BJ (cell line): Measurements from ENCODE around the gene DCDC1. TPM values are rescaled to one million over a fixed set of nuclear protein-coding genes. Genes with fewer than 3 reads are reported as not detected.

ENCODE experiments used
- CTCF ChIA-PET: fragments of 350-600 bp; formaldehyde crosslinking; extraction: SDS; loops from one replicate; lab custom pipeline; 2021; ENCODE audit warnings: antibody characterized with exemption, inconsistent platforms; lab: Yijun Ruan, JAX
- POLR2A ChIA-PET: fragments of 300-600 bp; sonication (Branson Sonifier 250); formaldehyde crosslinking; extraction: SDS; loops from one replicate; lab custom pipeline; 2021; ENCODE audit warnings: antibody characterized with exemption; lab: Charles Lee
- DNase-seq: peaks from one replicate; pipeline ENCODE4 v3.0.0-alpha.2; 2011; ENCODE audit warnings: low read depth
- H3K27me3 ChIP-seq: 2 replicates; pipeline ENCODE4 v1.6.0; 2011; ENCODE audit warnings: low read length; ENCODE audit not compliant: control insufficient read depth, insufficient read depth
- H3K36me3 ChIP-seq: 2 replicates; pipeline ENCODE4 v1.5.1; 2011; ENCODE audit warnings: low read length; ENCODE audit not compliant: control insufficient read depth, insufficient read depth
- H3K4me3 ChIP-seq: 2 replicates; pipeline ENCODE4 v1.5.1; 2011; ENCODE audit warnings: low read depth, mild to moderate bottlenecking, control low read depth, low read length
- polyA plus RNA-seq: library from polyadenylated mRNA; depleted of rRNA; stranded (reverse); fragments of >200 nt; gene quantifications from 2 replicates; pipeline ENCODE4 v1.2.3, GENCODE V29; 2011
- TF ChIP-seq, protein P1 (sequence below): IDR thresholded peaks from 2 replicates; pipeline ENCODE4 v1.5.1; 2011; ENCODE audit warnings: low read depth, mild to moderate bottlenecking, control low read depth, inconsistent platforms, low read length, moderate library complexity; ENCODE audit not compliant: insufficient read depth

Gene DCDC1
- polyA plus RNA-seq, 1 experiment: not detected

- CTCF ChIA-PET: interaction anchor here (1.5 kb wide), 1 partner anchor 18 kb away, joined by 4 read pairs; no protein-coding TSS in a partner anchor
- no peak for DNase-seq
- TF ChIP-seq, protein P1, sequence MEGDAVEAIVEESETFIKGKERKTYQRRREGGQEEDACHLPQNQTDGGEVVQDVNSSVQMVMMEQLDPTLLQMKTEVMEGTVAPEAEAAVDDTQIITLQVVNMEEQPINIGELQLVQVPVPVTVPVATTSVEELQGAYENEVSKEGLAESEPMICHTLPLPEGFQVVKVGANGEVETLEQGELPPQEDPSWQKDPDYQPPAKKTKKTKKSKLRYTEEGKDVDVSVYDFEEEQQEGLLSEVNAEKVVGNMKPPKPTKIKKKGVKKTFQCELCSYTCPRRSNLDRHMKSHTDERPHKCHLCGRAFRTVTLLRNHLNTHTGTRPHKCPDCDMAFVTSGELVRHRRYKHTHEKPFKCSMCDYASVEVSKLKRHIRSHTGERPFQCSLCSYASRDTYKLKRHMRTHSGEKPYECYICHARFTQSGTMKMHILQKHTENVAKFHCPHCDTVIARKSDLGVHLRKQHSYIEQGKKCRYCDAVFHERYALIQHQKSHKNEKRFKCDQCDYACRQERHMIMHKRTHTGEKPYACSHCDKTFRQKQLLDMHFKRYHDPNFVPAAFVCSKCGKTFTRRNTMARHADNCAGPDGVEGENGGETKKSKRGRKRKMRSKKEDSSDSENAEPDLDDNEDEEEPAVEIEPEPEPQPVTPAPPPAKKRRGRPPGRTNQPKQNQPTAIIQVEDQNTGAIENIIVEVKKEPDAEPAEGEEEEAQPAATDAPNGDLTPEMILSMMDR: no peak
- Histone ChIP-seq H3K4me3 (no peak overlapping the region), H3K27me3 (no peaks in the 10 kb centered on the region), H3K36me3 (no peaks in the 10 kb centered on the region)
- POLR2A ChIA-PET: no interaction called here
Measured at GRCh38 chr11:31415435-31415834, 45.9 kb upstream of the DCDC1 start.

- Histone ChIP-seq H3K36me3 (no peaks in the 10 kb centered on the region), H3K4me3 (no peak overlapping the region), H3K27me3 (no peaks in the 10 kb centered on the region)
- DNase-seq: no peak
- TF ChIP-seq, protein P1: no peak
- CTCF ChIA-PET: interaction anchor here (1.5 kb wide), 1 partner anchor 17 kb away, joined by 4 read pairs; no protein-coding TSS in a partner anchor
- POLR2A ChIA-PET: no interaction called here
Measured at GRCh38 chr11:31414338-31414737, 44.8 kb upstream of the DCDC1 start.

DNA sequence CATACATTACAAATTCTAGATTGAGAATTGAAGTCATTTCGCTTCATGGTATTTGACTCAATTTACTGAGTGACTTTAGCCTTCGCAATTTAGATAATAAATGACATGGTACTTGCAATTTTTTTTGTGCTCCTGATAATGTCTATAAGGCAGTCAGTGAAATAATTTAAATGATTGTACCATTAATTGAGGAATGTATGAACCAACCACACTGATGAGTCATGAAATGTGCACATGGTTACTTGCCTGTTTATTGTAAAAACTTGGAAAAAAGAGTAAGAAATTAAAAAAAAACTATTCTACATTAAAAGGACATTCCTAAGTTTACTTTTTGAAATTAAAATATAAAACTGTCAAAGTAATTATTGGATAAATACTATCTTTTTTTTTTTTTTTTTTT lies 43.4 kb upstream of the DCDC1 start:
- Histone ChIP-seq H3K27me3 (no peaks in the 10 kb centered on the region), H3K36me3 (no peaks in the 10 kb centered on the region), H3K4me3 (no peak overlapping the region)
- TF ChIP-seq, protein P1: no peak
- POLR2A ChIA-PET: no interaction called here
- DNase-seq: peak; percentile 28
- CTCF ChIA-PET: no interaction called here

DNA sequence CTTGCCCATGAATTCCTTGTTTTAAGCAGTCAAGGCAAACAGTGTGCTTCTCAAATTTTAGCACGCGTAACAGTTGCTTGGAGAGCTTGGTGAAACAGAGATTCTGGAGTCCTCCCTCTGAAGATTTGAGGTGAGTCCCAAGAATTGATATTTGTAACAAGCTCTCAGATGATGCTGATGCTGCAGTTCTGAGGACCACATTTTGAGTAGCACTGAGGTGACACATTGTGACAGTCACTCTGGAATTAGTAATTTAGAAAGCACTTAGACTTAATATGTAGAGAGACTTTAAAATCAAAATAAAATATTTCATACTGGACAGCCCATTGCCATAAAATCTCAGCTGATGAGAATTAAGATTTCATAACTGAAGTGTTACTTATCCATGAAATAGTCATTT lies 38.7 kb upstream of the DCDC1 start:
- CTCF ChIA-PET: interaction anchor here (0.8 to 1.2 kb wide), 2 partner anchors 10 to 15 kb away, joined by 3 read pairs; no protein-coding TSS in a partner anchor

GRCh38 chr11:31404614-31405013 lies 35.1 kb upstream of the DCDC1 start:
- Histone ChIP-seq H3K36me3 (no peaks in the 10 kb centered on the region), H3K27me3 (no peaks in the 10 kb centered on the region), H3K4me3 (no peak overlapping the region)
- ChIA-PET POLR2A (interaction anchor here (0.6 kb wide), 1 partner anchor 768 kb away, joined by 4 read pairs; no protein-coding TSS in a partner anchor), CTCF (no interaction called here)
- DNase-seq: no peak
- TF ChIP-seq, protein P1: no peak

More for the DNA sequence above, 38.7 kb upstream of the DCDC1 start:
- Histone ChIP-seq H3K4me3 (no peak overlapping the region), H3K36me3 (no peaks in the 10 kb centered on the region), H3K27me3 (no peaks in the 10 kb centered on the region)
- TF ChIP-seq, protein P1: no peak
- no peak for DNase-seq
- POLR2A ChIA-PET: no interaction called here
